Measurements from ENCODE around the gene MAP4K4. TPM values are rescaled to one million over a fixed set of nuclear protein-coding genes. Genes with fewer than 3 reads are reported as not detected.

The MAP4K4 gene
- total and polyA plus RNA-seq, 2 experiments from 2014 or later, result 20.3 to 115 TPM

DNA sequence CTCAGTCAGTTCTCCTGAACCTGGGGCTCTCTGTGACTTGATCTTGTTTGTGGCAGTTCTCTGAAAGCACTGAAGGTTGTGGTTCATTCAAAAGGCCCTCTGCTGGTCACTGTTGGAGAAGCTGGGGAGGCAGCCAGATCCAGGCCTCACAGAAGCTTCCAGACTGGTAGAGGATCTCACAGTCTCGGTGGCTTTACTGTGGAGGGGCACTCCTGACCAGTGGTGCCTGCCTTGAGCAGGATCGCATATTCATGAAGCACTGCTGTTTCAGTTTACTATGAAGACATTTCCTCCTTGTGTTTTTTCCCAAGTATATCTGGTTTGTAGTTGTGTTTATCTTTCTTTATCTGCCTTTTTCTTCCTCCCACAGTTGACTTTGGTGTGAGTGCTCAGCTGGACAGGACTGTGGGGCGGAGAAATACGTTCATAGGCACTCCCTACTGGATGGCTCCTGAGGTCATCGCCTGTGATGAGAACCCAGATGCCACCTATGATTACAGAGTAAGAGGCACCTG lies 133.9 kb downstream of the MAP4K4 start:
- WGBS, 2 experiments (ENCODE audit: low coverage in 1 of 2, low lambda C conversion rate in 2 of 2, missing lambda C conversion rate in 2 of 2), result 69 to 74% methylated on average over 5 of the region's 5 CpGs
- peak; percentile 85 for DNase-seq
- Histone ChIP-seq H3K9me3 (ENCODE audit: low read depth) (no peaks in the 10 kb centered on the region), H3K9ac (peak overlapping the region; percentile 11), H4K20me1 (ENCODE audit: insufficient read depth) (peaks cover 3% of the 10 kb centered on the region; the same call in 1 of the 2 replicates), H3K27me3 (replicated peaks; ENCODE audit: insufficient read depth) (no peaks in the 10 kb centered on the region), H2AFZ (no peak overlapping the region), H3K36me3 (ENCODE audit: low read depth) (peaks cover 42% of the 10 kb centered on the region), H3K4me1 (ENCODE audit: insufficient read depth) (peaks cover 51% of the 10 kb centered on the region), H3K9me2 (ENCODE audit: insufficient read depth) (no peaks in the 10 kb centered on the region), H3K79me2 (ENCODE audit: insufficient read depth) (peaks cover 96% of the 10 kb centered on the region), H3K4me2 (ENCODE audit: unreplicated experiment) (no peak overlapping the region), H3K4me3 (no peak overlapping the region), H3K27ac (peak overlapping the region; percentile 81), H3F3A (ENCODE audit: insufficient read depth) (peaks cover 84% of the 10 kb centered on the region)
- in situ Hi-C loops (cut with MboI), result loop anchor here (5.0 to 25.0 kb wide), 2 partner anchors 134 to 319 kb away; partner anchors contain the start of gene MAP4K4
- no peak for TF ChIP-seq EZH2 (IDR thresholded peaks at IDR 0.05; ENCODE audit: insufficient read depth, poor library complexity, severe bottlenecking)
- no peak for TF ChIP-seq EZH2phosphoT487 (IDR thresholded peaks at IDR 0.05; ENCODE audit: insufficient read depth, low read depth)

DNA sequence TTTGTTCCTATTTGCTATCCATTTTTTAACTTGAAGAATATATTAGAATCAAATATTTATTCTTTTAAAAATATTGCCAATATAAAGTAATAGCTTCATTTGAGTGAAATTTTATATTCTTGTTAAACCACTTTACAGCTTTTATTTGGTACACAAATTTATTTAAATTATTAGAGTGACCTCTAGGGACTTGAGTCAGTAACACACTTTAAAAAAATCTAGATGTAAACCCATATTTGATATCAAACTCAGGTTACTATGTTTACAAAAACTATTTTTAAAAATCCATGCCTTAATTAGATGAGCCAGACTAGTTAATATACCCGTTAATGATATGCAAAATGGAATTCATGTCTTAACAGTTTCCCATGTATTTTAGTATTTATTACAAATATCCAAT lies 134.6 kb downstream of the MAP4K4 start:
- Histone ChIP-seq H3K9me3 (ENCODE audit: low read depth) (no peaks in the 10 kb centered on the region), H3K9me2 (ENCODE audit: insufficient read depth) (no peaks in the 10 kb centered on the region), H2AFZ (no peak overlapping the region), H3K79me2 (ENCODE audit: insufficient read depth) (peaks cover 96% of the 10 kb centered on the region), H3K4me2 (ENCODE audit: unreplicated experiment) (no peak overlapping the region), H3K9ac (no peak overlapping the region), H3K36me3 (ENCODE audit: low read depth) (peaks cover 40% of the 10 kb centered on the region), H3K4me3 (no peak overlapping the region), H3K4me1 (ENCODE audit: insufficient read depth) (peaks cover 44% of the 10 kb centered on the region), H4K20me1 (ENCODE audit: insufficient read depth) (peaks cover 3% of the 10 kb centered on the region; the same call in 1 of the 2 replicates), H3K27me3 (replicated peaks; ENCODE audit: insufficient read depth) (no peaks in the 10 kb centered on the region), H3F3A (ENCODE audit: insufficient read depth) (peaks cover 77% of the 10 kb centered on the region), H3K27ac (no peak overlapping the region)
- WGBS, 2 experiments (ENCODE audit: low coverage in 1 of 2, low lambda C conversion rate in 2 of 2, missing lambda C conversion rate in 2 of 2), result 45% methylated on average over 1 of the region's 1 CpG
- in situ Hi-C loops (cut with MboI), result loop anchor here (5.0 to 25.0 kb wide), 2 partner anchors 135 to 320 kb away; partner anchors contain the start of gene MAP4K4
- no peak for TF ChIP-seq EZH2phosphoT487 (IDR thresholded peaks at IDR 0.05; ENCODE audit: insufficient read depth, low read depth)
- no peak for TF ChIP-seq EZH2 (IDR thresholded peaks at IDR 0.05; ENCODE audit: insufficient read depth, poor library complexity, severe bottlenecking)
- peak; percentile 49 for DNase-seq

- Histone ChIP-seq H3K79me2 (ENCODE audit: insufficient read depth) (peaks cover 97% of the 10 kb centered on the region), H3K9ac (no peak overlapping the region), H3K27ac (no peak overlapping the region), H3F3A (ENCODE audit: insufficient read depth) (peaks cover 67% of the 10 kb centered on the region), H2AFZ (no peak overlapping the region), H3K9me2 (ENCODE audit: insufficient read depth) (no peaks in the 10 kb centered on the region), H3K4me2 (ENCODE audit: unreplicated experiment) (no peak overlapping the region), H4K20me1 (ENCODE audit: insufficient read depth) (peaks cover 3% of the 10 kb centered on the region; the same call in 1 of the 2 replicates), H3K4me3 (no peak overlapping the region), H3K36me3 (ENCODE audit: low read depth) (peaks cover 59% of the 10 kb centered on the region), H3K4me1 (ENCODE audit: insufficient read depth) (peaks cover 28% of the 10 kb centered on the region), H3K9me3 (ENCODE audit: low read depth) (no peaks in the 10 kb centered on the region), H3K27me3 (replicated peaks; ENCODE audit: insufficient read depth) (no peaks in the 10 kb centered on the region)
- no peak for DNase-seq
- WGBS, 2 experiments (ENCODE audit: low coverage in 1 of 2, low lambda C conversion rate in 2 of 2, missing lambda C conversion rate in 2 of 2), result 97 to 100% methylated on average over 4 of the region's 4 CpGs
- in situ Hi-C loops (cut with MboI), result loop anchor here (5.0 to 25.0 kb wide), 2 partner anchors 137 to 322 kb away; partner anchors contain the start of gene MAP4K4
- TF ChIP-seq EZH2phosphoT487 (IDR thresholded peaks at IDR 0.05; ENCODE audit: insufficient read depth, low read depth) (no peak), EZH2 (IDR thresholded peaks at IDR 0.05; ENCODE audit: insufficient read depth, poor library complexity, severe bottlenecking) (no peak)
Observed at GRCh38 chr2:101833890-101834523, 136.5 kb downstream of the MAP4K4 start.

DNA sequence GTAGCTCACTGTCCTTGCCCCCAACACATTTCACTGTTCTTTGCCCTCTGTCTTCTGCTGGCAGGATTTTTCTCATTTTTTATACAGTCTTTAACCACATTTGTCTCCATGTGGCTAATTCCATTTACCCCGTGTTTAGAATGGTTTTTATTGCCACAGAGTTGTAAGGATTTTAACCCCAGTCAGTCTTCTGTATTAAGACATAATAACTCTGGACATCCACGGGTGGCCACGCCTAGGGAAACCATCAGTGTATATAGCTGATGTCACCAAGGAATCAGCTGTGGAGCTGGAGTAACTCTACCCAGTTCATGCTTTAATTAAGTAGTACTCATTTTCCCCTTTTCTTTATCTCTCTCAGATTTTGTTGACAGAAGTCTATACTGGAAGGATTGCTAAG lies 139.8 kb downstream of the MAP4K4 start:
- Histone ChIP-seq H3K79me2 (ENCODE audit: insufficient read depth) (peaks cover 99% of the 10 kb centered on the region), H3K9ac (no peak overlapping the region), H4K20me1 (ENCODE audit: insufficient read depth) (no peaks in the 10 kb centered on the region), H3K4me2 (ENCODE audit: unreplicated experiment) (no peak overlapping the region), H3K36me3 (ENCODE audit: low read depth) (peaks cover 81% of the 10 kb centered on the region), H3K9me3 (ENCODE audit: low read depth) (no peaks in the 10 kb centered on the region), H3K27me3 (replicated peaks; ENCODE audit: insufficient read depth) (no peaks in the 10 kb centered on the region), H3K4me1 (ENCODE audit: insufficient read depth) (peaks cover 5% of the 10 kb centered on the region), H3K9me2 (ENCODE audit: insufficient read depth) (no peaks in the 10 kb centered on the region), H3F3A (ENCODE audit: insufficient read depth) (peaks cover 66% of the 10 kb centered on the region), H3K4me3 (no peak overlapping the region), H3K27ac (no peak overlapping the region), H2AFZ (no peak overlapping the region)
- TF ChIP-seq EZH2phosphoT487 (IDR thresholded peaks at IDR 0.05; ENCODE audit: insufficient read depth, low read depth) (no peak), EZH2 (IDR thresholded peaks at IDR 0.05; ENCODE audit: insufficient read depth, poor library complexity, severe bottlenecking) (no peak)
- 44 to 56% methylated on average over 3 of the region's 3 CpGs for WGBS, 2 experiments (ENCODE audit: low coverage in 1 of 2, low lambda C conversion rate in 2 of 2, missing lambda C conversion rate in 2 of 2)
- no peak for DNase-seq
- in situ Hi-C loops (cut with MboI), result loop anchor here (25.0 kb wide), 1 partner anchor 325 kb away; no protein-coding TSS in a partner anchor

Data from GM23248 (cell line).